CD14-positive monocyte (primary cell): ENCODE measurements around the gene CDH13. TPM values are rescaled to one million over a fixed set of nuclear protein-coding genes. Genes with fewer than 3 reads are reported as not detected.

Source experiments
- DNase-seq, 3 donors: peaks; one replicate each; pipeline ENCODE4 v3.0.0-alpha.2; 2011 to 2022
- H2AFZ ChIP-seq: 2 replicates; pipeline ENCODE4 v1.6.0; 2012; ENCODE audit warnings: mild to moderate bottlenecking, low read depth, low read length, inconsistent platforms; ENCODE audit not compliant: insufficient read depth, poor library complexity, severe bottlenecking
- H3K27ac ChIP-seq, 2 donors: 1 replicate in 1 of 2; 2 replicates in 1 of 2; pipeline ENCODE4 v1.5.1; 2012 to 2013; ENCODE audit warnings: low read length in 2 of 2, control low read depth in 1 of 2, inconsistent platforms in 1 of 2, low read depth in 1 of 2, mild to moderate bottlenecking in 1 of 2
- H3K27me3 ChIP-seq, 2 donors: one replicate each; pipeline versions ENCODE4 v1.6.0 to v1.6.1; 2011 to 2013; ENCODE audit warnings: low read length in 2 of 2; ENCODE audit not compliant: control insufficient read depth in 2 of 2, insufficient read depth in 2 of 2
- H3K36me3 ChIP-seq, 2 donors: replicated peaks in 1 of 2; 1 replicate in 1 of 2; 2 replicates in 1 of 2; pipeline versions ENCODE4 v1.5.1 to v1.6.1; 2012 to 2013; ENCODE audit warnings: low read length in 2 of 2, control low read depth in 1 of 2, inconsistent platforms in 1 of 2, mild to moderate bottlenecking in 1 of 2; ENCODE audit not compliant: insufficient read depth in 2 of 2, control insufficient read depth in 1 of 2
- H3K4me1 ChIP-seq, 2 donors: 1 replicate in 1 of 2; 2 replicates in 1 of 2; pipeline versions ENCODE4 v1.5.1 to v1.6.1; 2012 to 2013; ENCODE audit warnings: low read length in 2 of 2, control low read depth in 1 of 2, inconsistent platforms in 1 of 2, mild to moderate bottlenecking in 1 of 2, moderate library complexity in 1 of 2; ENCODE audit not compliant: insufficient read depth in 2 of 2, control insufficient read depth in 1 of 2
- H3K4me2 ChIP-seq: replicated peaks from 2 replicates; pipeline ENCODE3; 2012; ENCODE audit warnings: low read length, moderate library complexity, mild to moderate bottlenecking; ENCODE audit not compliant: poor library complexity, severe bottlenecking; ENCODE audit errors: extremely low read depth
- H3K4me3 ChIP-seq, 3 experiments: fragments of 200-600 bp in 1 of 3; sonication (generic) in 1 of 3; replicated peaks in 1 of 3; 1 replicate in 2 of 3; 2 replicates in 1 of 3; pipeline ENCODE4 v1.5.1; 2011 to 2013; ENCODE audit warnings: low read length in 3 of 3, mild to moderate bottlenecking in 3 of 3, control low read depth in 2 of 3, low read depth in 2 of 3, inconsistent platforms in 1 of 3, moderate library complexity in 1 of 3
- H3K79me2 ChIP-seq: 2 replicates; pipeline ENCODE4 v1.6.0; 2012; ENCODE audit warnings: mild to moderate bottlenecking, control low read depth, inconsistent platforms, low read length, moderate library complexity; ENCODE audit not compliant: insufficient read depth
- H3K9ac ChIP-seq: 2 replicates; pipeline ENCODE4 v1.6.0; 2017; ENCODE audit warnings: low read length, mild to moderate bottlenecking; ENCODE audit not compliant: insufficient read depth, poor library complexity, severe bottlenecking
- H3K9me3 ChIP-seq, 2 donors: replicated peaks in 1 of 2; 1 replicate in 1 of 2; 2 replicates in 1 of 2; pipeline versions ENCODE4 v1.5.1 to v1.6.1; 2012 to 2013; ENCODE audit warnings: low read length in 2 of 2, control low read depth in 1 of 2; ENCODE audit not compliant: control insufficient read depth in 1 of 2, insufficient read depth in 1 of 2
- H4K20me1 ChIP-seq: 2 replicates; pipeline ENCODE4 v1.6.0; 2012; ENCODE audit warnings: mild to moderate bottlenecking, low read length, control low read depth, moderate library complexity; ENCODE audit not compliant: insufficient read depth
- H3K27ac Mint-ChIP-seq, 7 donors: one replicate each; pipeline ENCODE4 v1.8.0; 2020; ENCODE audit warnings: mild to moderate bottlenecking in 7 of 7, mixed read lengths in 7 of 7, moderate library complexity in 6 of 7, inconsistent platforms in 2 of 7
- H3K27me3 Mint-ChIP-seq, 3 donors: one replicate each; pipeline ENCODE4 v1.8.0; 2021 to 2022; ENCODE audit warnings: low read depth in 3 of 3, mild to moderate bottlenecking in 3 of 3, mixed read lengths in 3 of 3, moderate library complexity in 3 of 3, inconsistent platforms in 1 of 3
- H3K36me3 Mint-ChIP-seq, 2 donors: one replicate each; pipeline ENCODE4 v1.8.0; 2020; ENCODE audit warnings: mixed read lengths in 2 of 2, inconsistent platforms in 1 of 2, mild to moderate bottlenecking in 1 of 2
- H3K4me1 Mint-ChIP-seq: one replicate; pipeline ENCODE4 v1.8.0; 2020; ENCODE audit warnings: mild to moderate bottlenecking, mixed read lengths
- H3K4me3 Mint-ChIP-seq, 2 donors: one replicate each; pipeline ENCODE4 v1.8.0; 2020; ENCODE audit warnings: mild to moderate bottlenecking in 2 of 2, mixed read lengths in 2 of 2, moderate library complexity in 1 of 2
- H3K9me3 Mint-ChIP-seq, 7 donors: one replicate each; pipeline ENCODE4 v1.8.0; 2020 to 2022; ENCODE audit warnings: mixed read lengths in 7 of 7, mild to moderate bottlenecking in 6 of 7, moderate library complexity in 6 of 7, inconsistent platforms in 2 of 7
- CTCF ChIP-seq: fragments of 200-600 bp; IDR thresholded peaks from one replicate; pipeline ENCODE4 v1.8.0; 2022; ENCODE audit warnings: antibody characterized with exemption, mild to moderate bottlenecking
- WGBS: methylation state at CpG from one replicate; pipeline ENCODE4 v1.1.5; 2013; ENCODE audit warnings: missing lambda C conversion rate; ENCODE audit not compliant: insufficient coverage; 5-methylcytosine and 5-hydroxymethylcytosine counted together
- intact Hi-C, 2 donors: fragments of 100-400 bp; cut with micrococcal nuclease; formaldehyde crosslinking; loops; one replicate each; pipeline versions ENCODE4 v1.15.0 to v1.15.1; 2023
- polyA plus RNA-seq, 3 donors: library from polyadenylated mRNA; depleted of rRNA in 1 of 3; unstranded in 2 of 3; stranded (reverse) in 1 of 3; fragments of 300-500 nt in 2 of 3; fragments of >200 nt in 1 of 3; fragmentation: Illumina TruSeq in 2 of 3; gene quantifications; 1 replicate in 2 of 3; 2 replicates in 1 of 3; pipeline ENCODE4 v1.2.3, GENCODE V29; 2012 to 2021

CDH13 gene
- polyA plus RNA-seq, 3 donors: 0.13 to 0.19 TPM; not detected in 1

DNA sequence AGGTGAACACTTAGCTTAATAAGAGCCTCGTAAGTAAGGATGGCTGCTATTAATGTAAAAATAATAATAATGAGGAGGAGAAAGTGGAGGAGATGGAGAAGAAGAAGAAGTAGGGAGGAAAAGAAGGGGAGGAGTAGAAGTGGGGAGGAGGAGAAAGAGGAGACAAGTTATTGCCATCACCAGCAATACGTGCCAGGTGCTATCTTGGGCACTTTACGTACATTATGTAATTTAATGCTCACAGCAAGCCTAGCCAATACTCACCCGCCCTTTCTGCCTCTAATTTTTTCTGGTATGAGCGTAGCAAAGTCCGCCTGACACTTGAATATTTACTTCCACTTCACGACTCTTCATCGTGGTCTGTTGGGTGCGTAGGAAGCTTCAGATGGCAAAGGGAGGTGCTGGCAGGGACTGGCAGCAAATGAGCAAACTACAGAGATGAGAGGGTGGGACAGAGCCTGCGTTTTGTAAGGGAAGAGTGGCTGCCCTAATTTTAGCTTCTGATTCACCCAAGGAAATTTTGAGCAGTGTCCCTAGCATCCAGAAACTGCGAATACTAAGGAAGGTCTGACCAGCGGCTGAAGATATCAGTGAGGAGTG lies 42.1 kb upstream of the CDH13 start:
- no peak for TF ChIP-seq CTCF
- H3K4me3 ChIP-seq: no peak overlapping the region
- no peaks in the 10 kb centered on the region for H3K36me3 ChIP-seq
- H3K9me3 ChIP-seq: no peaks in the 10 kb centered on the region
- H3K27ac Mint-ChIP-seq: no peak overlapping the region
- H3K27me3 Mint-ChIP-seq: peaks cover 0 to 6% (median 2%) of the 10 kb centered on the region in 3 donors
- no peak overlapping the region for H3K27ac ChIP-seq
- H3K4me1 Mint-ChIP-seq: no peaks in the 10 kb centered on the region
- H3K9me3 Mint-ChIP-seq: no peaks in the 10 kb centered on the region
- H4K20me1 ChIP-seq: no peaks in the 10 kb centered on the region
- H2AFZ ChIP-seq: no peak overlapping the region
- no peaks in the 10 kb centered on the region for H3K79me2 ChIP-seq
- no peak overlapping the region for H3K9ac ChIP-seq
- intact Hi-C loops: no loop called here
- DNase-seq: no peak
- H3K27me3 ChIP-seq: no peaks in the 10 kb centered on the region
- H3K4me1 ChIP-seq: no peaks in the 10 kb centered on the region
- 83% methylated on average over 3 of the region's 12 CpGs for WGBS
- no peaks in the 10 kb centered on the region for H3K36me3 Mint-ChIP-seq
- no peak overlapping the region for H3K4me3 Mint-ChIP-seq
- no peak overlapping the region for H3K4me2 ChIP-seq

DNA sequence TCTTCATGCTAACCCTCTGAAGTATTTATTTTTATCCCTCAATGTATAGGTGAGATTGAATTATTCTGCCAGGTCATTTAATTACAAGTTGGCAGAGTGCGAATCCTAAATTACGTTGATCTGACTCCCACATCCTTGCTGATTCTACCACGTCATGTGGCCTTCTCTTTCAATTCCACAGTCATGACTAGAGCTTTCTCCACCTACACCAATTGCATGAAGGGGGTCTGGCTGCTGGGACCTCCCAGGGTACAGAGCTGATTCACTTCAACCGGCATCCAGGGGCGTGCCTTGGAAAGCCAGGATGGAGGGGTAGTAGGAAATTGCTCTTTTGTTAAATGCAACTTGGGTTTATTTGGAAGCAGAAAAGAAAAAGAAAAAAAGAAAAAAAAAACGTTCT lies 41.1 kb upstream of the CDH13 start:
- no peak overlapping the region for H3K4me3 ChIP-seq
- peaks cover 0 to 2% (median 0%) of the 10 kb centered on the region in 7 donors for H3K9me3 Mint-ChIP-seq
- no peaks in the 10 kb centered on the region for H3K27me3 ChIP-seq
- no peak overlapping the region for H3K9ac ChIP-seq
- H3K79me2 ChIP-seq: no peaks in the 10 kb centered on the region
- H3K4me1 Mint-ChIP-seq: no peaks in the 10 kb centered on the region
- TF ChIP-seq CTCF: no peak
- no peaks in the 10 kb centered on the region for H3K36me3 ChIP-seq
- H3K4me3 Mint-ChIP-seq: no peak overlapping the region
- H3K4me1 ChIP-seq: no peaks in the 10 kb centered on the region
- H3K27ac Mint-ChIP-seq: no peak overlapping the region
- no peak overlapping the region for H2AFZ ChIP-seq
- H3K9me3 ChIP-seq: no peaks in the 10 kb centered on the region
- no peak overlapping the region for H3K4me2 ChIP-seq
- H3K36me3 Mint-ChIP-seq: no peaks in the 10 kb centered on the region
- DNase-seq: no peak
- no peak overlapping the region for H3K27ac ChIP-seq
- intact Hi-C loops: no loop called here
- H3K27me3 Mint-ChIP-seq: peaks cover 0 to 8% (median 2%) of the 10 kb centered on the region in 3 donors
- H4K20me1 ChIP-seq: no peaks in the 10 kb centered on the region
- WGBS: 100% methylated on average over 3 of the region's 6 CpGs
